Frontal cortex (tissue), 4 donors: ENCODE data around the gene SMIM43. TPM values are rescaled to one million over a fixed set of nuclear protein-coding genes. Genes with fewer than 3 reads are reported as not detected.

ENCODE experiments used
- DNase-seq, 2 donors: peaks; one replicate each; pipeline ENCODE4 v3.0.0; 2012; ENCODE audit warnings: low spot score in 2 of 2
- FAIRE-seq: peaks from 2 replicates; lab custom pipeline; 2012; peaks lifted over from hg19 to GRCh38; lab: Jason Lieb, UNC
- total RNA-seq: library from RNA; depleted of rRNA; stranded (reverse); fragments of >200 nt; gene quantifications from one replicate; pipeline ENCODE4 v1.2.3, GENCODE V29; 2014
- donor health status: control.
- donor health status: control.
- donor health status: control.

Gene SMIM43
- total RNA-seq, 1 donor from 2014 or later, result 4.5 TPM

- DNase-seq, result no peak
- FAIRE-seq, result no peak
Observed at GRCh38 chr4:121709766-121710405, 55.1 kb downstream of the SMIM43 start.

Other genes with a start within 250 kb of the SMIM43 start
- 31.8 TPM for gene ANXA5, start 68.2 kb downstream of the SMIM43 start, total RNA-seq
- gene EXOSC9, start 36.2 kb upstream of the SMIM43 start, total RNA-seq, result 27.3 TPM
- 6.9 TPM for gene CCNA2, start 58.7 kb upstream of the SMIM43 start, total RNA-seq
- 44.4 TPM for gene BBS7, start 105.3 kb upstream of the SMIM43 start, total RNA-seq
- 9.4 TPM for gene TRPC3, start 186.9 kb upstream of the SMIM43 start, total RNA-seq